Mucosa of stomach (tissue), 1 donor: ENCODE measurements around the gene MID1.

Source experiments
- H3K27me3 ChIP-seq: one replicate; pipeline ENCODE4 v1.7.0; 2013; ENCODE audit warnings: mild to moderate bottlenecking, low read length; ENCODE audit not compliant: control insufficient read depth, insufficient read depth
- H3K36me3 ChIP-seq: one replicate; pipeline ENCODE4 v1.7.0; 2013; ENCODE audit warnings: low read length; ENCODE audit not compliant: control insufficient read depth, insufficient read depth
- H3K4me1 ChIP-seq: one replicate; pipeline ENCODE4 v1.7.0; 2013; ENCODE audit warnings: mild to moderate bottlenecking, low read length; ENCODE audit not compliant: control insufficient read depth, insufficient read depth
- H3K4me3 ChIP-seq: one replicate; pipeline ENCODE4 v1.7.0; 2013; ENCODE audit warnings: low read length
- H3K9ac ChIP-seq: one replicate; pipeline ENCODE4 v1.7.0; 2013; ENCODE audit warnings: mild to moderate bottlenecking, low read length, moderate library complexity
- H3K9me3 ChIP-seq: one replicate; pipeline ENCODE4 v1.7.0; 2013; ENCODE audit warnings: mild to moderate bottlenecking, low read length, moderate library complexity; ENCODE audit not compliant: control insufficient read depth
- donor health status: Pancreatic carcinoma.

MID1 gene

DNA sequence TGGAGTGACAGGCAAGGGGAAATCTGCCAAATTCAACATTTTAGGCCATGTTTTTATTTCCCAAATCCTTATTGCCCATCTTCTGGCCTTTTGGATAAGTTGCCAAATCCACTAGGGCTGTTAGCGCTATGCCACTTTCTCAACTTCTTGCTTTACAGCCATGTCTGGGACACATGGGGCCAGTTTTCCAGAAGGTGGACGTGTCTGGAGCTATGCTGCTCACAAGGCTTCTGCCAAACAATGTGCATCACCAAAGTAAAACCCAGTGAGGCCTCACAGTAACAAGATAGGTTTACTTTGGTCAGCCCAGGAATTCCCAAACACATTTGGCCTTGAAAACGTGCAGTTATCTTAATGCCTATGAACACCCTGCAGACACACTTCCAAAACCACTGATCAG is 142.9 kb downstream of the MID1 start:
- no peaks in the 10 kb centered on the region for H3K4me1 ChIP-seq
- H3K36me3 ChIP-seq: no peaks in the 10 kb centered on the region
- H3K4me3 ChIP-seq: no peak overlapping the region
- no peaks in the 10 kb centered on the region for H3K27me3 ChIP-seq
- H3K9me3 ChIP-seq: no peaks in the 10 kb centered on the region
- no peak overlapping the region for H3K9ac ChIP-seq

GRCh38 chrX:10474913-10475568 is 145.3 kb downstream of the MID1 start:
- no peaks in the 10 kb centered on the region for H3K4me1 ChIP-seq
- no peaks in the 10 kb centered on the region for H3K9me3 ChIP-seq
- H3K4me3 ChIP-seq: no peak overlapping the region
- H3K27me3 ChIP-seq: no peaks in the 10 kb centered on the region
- no peak overlapping the region for H3K9ac ChIP-seq
- no peaks in the 10 kb centered on the region for H3K36me3 ChIP-seq

DNA sequence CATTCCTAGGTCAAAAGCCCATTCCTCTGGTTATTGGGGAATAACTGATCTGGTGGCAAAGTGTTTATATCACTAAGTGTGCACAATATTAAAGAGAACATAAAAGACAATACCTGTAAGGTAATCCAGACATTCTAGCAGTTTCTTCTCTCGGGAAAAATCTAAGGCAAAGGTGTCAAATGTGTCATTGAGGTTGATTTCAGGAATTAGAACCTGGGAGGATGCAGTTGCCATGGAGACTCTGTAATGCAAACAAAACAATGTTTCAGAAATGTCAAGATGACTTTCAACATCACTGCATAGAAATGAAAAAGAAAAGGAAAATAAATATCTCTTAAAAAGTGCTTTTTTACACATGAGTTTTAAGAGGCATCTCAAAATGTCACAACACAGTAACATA is 145.9 kb downstream of the MID1 start:
- H3K9me3 ChIP-seq: no peaks in the 10 kb centered on the region
- no peak overlapping the region for H3K9ac ChIP-seq
- H3K36me3 ChIP-seq: no peaks in the 10 kb centered on the region
- H3K4me1 ChIP-seq: no peaks in the 10 kb centered on the region
- H3K27me3 ChIP-seq: no peaks in the 10 kb centered on the region
- H3K4me3 ChIP-seq: no peak overlapping the region

GRCh38 chrX:10471418-10471817 is 149.0 kb downstream of the MID1 start:
- H3K36me3 ChIP-seq: no peaks in the 10 kb centered on the region
- no peak overlapping the region for H3K4me3 ChIP-seq
- H3K9me3 ChIP-seq: no peaks in the 10 kb centered on the region
- H3K27me3 ChIP-seq: no peaks in the 10 kb centered on the region
- H3K4me1 ChIP-seq: no peaks in the 10 kb centered on the region
- H3K9ac ChIP-seq: no peak overlapping the region

GRCh38 chrX:10470009-10470408 is 150.4 kb downstream of the MID1 start:
- Histone ChIP-seq H3K27me3 (no peaks in the 10 kb centered on the region), H3K4me1 (no peaks in the 10 kb centered on the region), H3K9ac (no peak overlapping the region)

GRCh38 chrX:10467793-10468192 is 152.6 kb downstream of the MID1 start:
- H3K9me3 ChIP-seq: no peaks in the 10 kb centered on the region
- no peak overlapping the region for H3K9ac ChIP-seq
- H3K27me3 ChIP-seq: no peaks in the 10 kb centered on the region
- no peak overlapping the region for H3K4me3 ChIP-seq
- no peaks in the 10 kb centered on the region for H3K4me1 ChIP-seq
- no peaks in the 10 kb centered on the region for H3K36me3 ChIP-seq

More at GRCh38 chrX:10470009-10470408, 150.4 kb downstream of the MID1 start:
- no peaks in the 10 kb centered on the region for H3K9me3 ChIP-seq
- H3K36me3 ChIP-seq: no peaks in the 10 kb centered on the region
- no peak overlapping the region for H3K4me3 ChIP-seq

DNA sequence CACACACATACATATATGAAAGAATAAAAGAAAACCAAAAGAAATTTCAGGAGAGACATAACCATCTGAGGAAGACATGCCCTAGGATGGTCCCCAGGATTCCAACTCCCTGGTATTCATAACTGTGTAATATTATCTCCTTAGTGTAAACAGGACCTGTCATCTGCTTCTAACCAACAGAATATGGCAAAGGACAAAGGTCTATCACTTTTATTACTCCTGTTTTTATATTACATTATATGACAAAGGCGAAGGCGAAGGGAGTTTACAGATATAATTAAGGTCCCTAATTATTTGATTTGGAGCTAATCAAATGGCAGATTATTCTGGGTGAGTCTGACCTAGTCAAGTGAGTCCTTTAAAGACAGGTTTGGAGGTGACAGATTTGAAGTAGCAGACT is 155.1 kb downstream of the MID1 start:
- Histone ChIP-seq H3K9ac (no peak overlapping the region), H3K4me3 (no peak overlapping the region), H3K27me3 (no peaks in the 10 kb centered on the region), H3K9me3 (no peaks in the 10 kb centered on the region), H3K36me3 (no peaks in the 10 kb centered on the region), H3K4me1 (no peaks in the 10 kb centered on the region)

DNA sequence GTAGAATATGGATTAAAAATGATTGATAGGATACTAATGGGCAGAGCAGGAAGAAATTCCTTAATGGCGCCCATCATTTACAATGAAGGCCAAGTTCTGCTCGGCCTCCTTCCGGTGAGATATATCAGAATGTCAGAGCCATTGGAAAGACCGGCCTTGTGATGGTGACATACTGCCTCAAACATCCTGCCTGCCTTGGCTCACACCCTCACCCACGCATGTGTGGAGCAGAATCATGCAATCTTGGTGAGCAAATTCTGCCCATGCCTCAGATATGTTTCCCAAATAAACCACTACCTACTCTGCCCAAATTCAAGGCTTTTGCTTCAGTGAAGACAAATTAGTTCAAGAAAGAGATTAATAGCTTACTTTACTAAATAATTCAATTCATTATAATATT is 163.3 kb downstream of the MID1 start:
- Histone ChIP-seq H3K9ac (no peak overlapping the region), H3K27me3 (no peaks in the 10 kb centered on the region), H3K36me3 (no peaks in the 10 kb centered on the region)

GRCh38 chrX:10453945-10454344 is 166.4 kb downstream of the MID1 start:
- Histone ChIP-seq H3K36me3 (no peaks in the 10 kb centered on the region), H3K9me3 (no peaks in the 10 kb centered on the region), H3K9ac (no peak overlapping the region), H3K4me3 (no peak overlapping the region), H3K27me3 (no peaks in the 10 kb centered on the region), H3K4me1 (no peaks in the 10 kb centered on the region)

More for the DNA sequence above, 163.3 kb downstream of the MID1 start:
- no peak overlapping the region for H3K4me3 ChIP-seq
- H3K4me1 ChIP-seq: no peaks in the 10 kb centered on the region
- H3K9me3 ChIP-seq: no peaks in the 10 kb centered on the region

DNA sequence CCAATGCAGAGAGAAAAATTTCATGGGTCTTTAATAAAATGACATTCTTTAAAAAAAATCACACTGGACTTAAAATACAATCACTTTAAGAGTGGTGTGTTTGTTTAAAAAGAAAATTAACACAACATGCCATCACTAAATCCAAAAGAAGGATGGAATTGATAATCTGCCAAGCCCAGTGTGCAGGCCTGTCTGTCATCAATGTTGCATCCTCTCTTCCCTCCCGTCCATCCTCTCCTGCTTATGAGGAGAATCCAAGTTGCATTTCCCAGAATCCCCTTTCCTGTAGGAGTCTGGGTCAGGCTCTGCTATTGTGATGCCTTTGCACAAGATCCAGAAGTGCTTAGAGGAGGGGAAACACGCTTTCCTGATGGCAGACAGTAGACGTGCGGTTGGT is 169.4 kb downstream of the MID1 start:
- no peaks in the 10 kb centered on the region for H3K9me3 ChIP-seq
- H3K36me3 ChIP-seq: no peaks in the 10 kb centered on the region
- no peak overlapping the region for H3K4me3 ChIP-seq

DNA sequence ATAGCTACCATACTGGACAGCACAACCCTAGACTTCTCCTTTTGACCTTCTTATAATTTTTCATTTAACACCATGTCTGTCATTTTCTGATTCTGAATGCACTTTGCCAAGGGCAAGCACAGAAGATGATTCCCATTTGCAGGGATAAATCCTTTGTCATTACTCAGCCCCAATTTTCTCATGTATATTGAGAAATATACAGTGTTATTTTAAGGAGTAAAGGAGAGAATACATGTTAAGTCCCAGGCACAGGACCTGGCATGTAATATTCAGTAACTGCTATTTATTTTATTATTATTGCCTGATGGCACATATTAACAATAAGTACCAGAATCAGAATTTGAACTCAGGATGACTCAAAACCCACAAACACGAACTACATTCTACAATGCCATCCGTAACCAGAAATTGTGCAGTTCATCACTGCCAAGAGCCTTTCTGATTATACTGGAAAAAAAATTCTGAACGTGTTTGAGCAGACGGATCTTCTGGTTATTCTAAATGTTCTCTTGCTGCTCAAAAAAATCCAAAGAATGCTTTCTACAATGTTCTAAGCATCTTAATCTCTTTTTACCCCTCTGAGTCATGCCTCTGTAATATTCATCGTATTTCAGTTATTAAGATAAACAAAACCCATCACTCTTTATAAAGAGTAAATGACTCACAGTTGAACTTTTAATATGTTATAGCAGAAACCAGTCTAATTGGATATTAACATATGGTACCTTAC is 170.0 kb downstream of the MID1 start:
- no peaks in the 10 kb centered on the region for H3K36me3 ChIP-seq
- H3K9ac ChIP-seq: no peak overlapping the region

More for the DNA sequence above, 169.4 kb downstream of the MID1 start:
- H3K9ac ChIP-seq: no peak overlapping the region
- no peaks in the 10 kb centered on the region for H3K4me1 ChIP-seq
- H3K27me3 ChIP-seq: no peaks in the 10 kb centered on the region

DNA sequence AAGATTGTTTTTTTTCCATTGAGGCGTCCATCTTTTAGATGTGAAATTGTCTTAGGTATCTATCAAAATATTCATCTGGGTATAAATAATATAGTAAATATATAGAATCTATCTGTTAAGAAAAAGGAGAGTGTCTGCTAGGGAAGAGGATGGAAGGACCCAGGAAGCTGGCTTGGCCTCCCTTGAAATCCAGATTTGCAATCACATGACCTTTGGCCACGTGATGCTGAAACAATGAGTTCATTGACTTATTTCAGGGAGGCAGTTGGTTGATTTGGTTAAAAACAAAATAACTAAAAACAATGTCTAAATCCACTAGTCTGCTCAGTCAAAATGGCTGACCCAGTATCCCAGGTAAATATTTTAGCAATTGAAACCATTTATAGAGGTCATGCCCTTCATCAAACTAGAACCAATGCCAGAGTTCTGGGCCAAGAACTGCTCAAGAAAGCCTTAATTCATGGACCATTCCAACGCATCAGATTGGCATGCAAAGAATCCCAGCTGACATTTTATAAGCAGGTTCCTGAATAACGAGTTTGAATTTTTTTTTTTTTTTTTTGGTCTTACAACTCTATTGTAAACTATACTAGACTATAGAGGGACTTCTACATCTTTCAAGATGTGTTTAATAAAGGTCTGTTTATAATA is 172.7 kb downstream of the MID1 start:
- H3K4me3 ChIP-seq: no peak overlapping the region
- no peaks in the 10 kb centered on the region for H3K9me3 ChIP-seq
- H3K9ac ChIP-seq: no peak overlapping the region
- H3K36me3 ChIP-seq: no peaks in the 10 kb centered on the region
- H3K4me1 ChIP-seq: no peaks in the 10 kb centered on the region
- H3K27me3 ChIP-seq: no peaks in the 10 kb centered on the region

More for the DNA sequence above, 170.0 kb downstream of the MID1 start:
- H3K9me3 ChIP-seq: no peaks in the 10 kb centered on the region
- H3K4me1 ChIP-seq: no peaks in the 10 kb centered on the region
- H3K4me3 ChIP-seq: no peak overlapping the region
- H3K27me3 ChIP-seq: no peaks in the 10 kb centered on the region
